C4-2B (cell line): ENCODE data around the gene DPM1.

Experiments
- H3K27ac ChIP-seq: fragments of 450-650 bp; 2 replicates; pipeline ENCODE4 v1.5.1; 2017
- CTCF ChIP-seq: fragments of 450-650 bp; conservative IDR thresholded peaks from 2 replicates; pipeline ENCODE4 v1.5.1; 2017; ENCODE audit warnings: mild to moderate bottlenecking
- ZFX ChIP-seq: fragments of 450-650 bp; IDR thresholded peaks from 2 replicates; pipeline ENCODE4 v1.6.1; 2017

Gene DPM1

GRCh38 chr20:50958615-50959542 is 547 bp upstream of the DPM1 start, which contains the start of gene MOCS3:
TSS of gene MOCS3 (plus strand) at chr20:50958818. CDS start at chr20:50958843, 25 bp downstream.
- H3K27ac ChIP-seq = peak within 1 kb of the TSS; percentile 81

DNA sequence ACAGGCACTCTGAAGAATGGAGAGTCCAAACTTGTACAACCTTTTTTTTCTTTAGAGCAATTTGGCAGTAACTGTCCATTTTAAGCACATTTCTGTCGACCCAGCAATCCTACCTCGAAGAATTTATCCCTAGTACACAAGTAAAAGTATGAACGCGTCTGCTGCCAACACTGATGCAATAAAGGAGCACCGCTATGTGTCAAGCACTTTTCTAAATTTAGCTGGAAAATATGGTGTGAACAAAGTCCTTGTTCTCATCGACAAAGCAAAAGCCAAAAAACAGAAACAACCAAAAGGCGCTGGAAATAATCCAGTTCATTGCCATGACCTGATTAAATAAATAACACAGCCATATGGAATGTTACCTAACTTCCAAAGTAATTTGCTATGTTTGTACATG is 1.1 kb downstream of the DPM1 start:
- peak overlapping the region; percentile 81 for H3K27ac ChIP-seq

More at GRCh38 chr20:50958615-50959542, 547 bp upstream of the DPM1 start, which contains the start of gene MOCS3:
- TF ChIP-seq ZFX = peak; percentile 69; the same call in 1 of the 2 replicates
- no peak for TF ChIP-seq CTCF

GRCh38 chr20:50953821-50954220 is 4.5 kb downstream of the DPM1 start:
- TF ChIP-seq ZFX = no peak
- TF ChIP-seq CTCF = no peak
- H3K27ac ChIP-seq = no peak overlapping the region

More for the DNA sequence above, 1.1 kb downstream of the DPM1 start:
- TF ChIP-seq ZFX (no peak), CTCF (no peak)

- no peak overlapping the region for H3K27ac ChIP-seq
- TF ChIP-seq ZFX (no peak), CTCF (no peak)
Observed at GRCh38 chr20:50953196-50953595, 5.1 kb downstream of the DPM1 start.

DNA sequence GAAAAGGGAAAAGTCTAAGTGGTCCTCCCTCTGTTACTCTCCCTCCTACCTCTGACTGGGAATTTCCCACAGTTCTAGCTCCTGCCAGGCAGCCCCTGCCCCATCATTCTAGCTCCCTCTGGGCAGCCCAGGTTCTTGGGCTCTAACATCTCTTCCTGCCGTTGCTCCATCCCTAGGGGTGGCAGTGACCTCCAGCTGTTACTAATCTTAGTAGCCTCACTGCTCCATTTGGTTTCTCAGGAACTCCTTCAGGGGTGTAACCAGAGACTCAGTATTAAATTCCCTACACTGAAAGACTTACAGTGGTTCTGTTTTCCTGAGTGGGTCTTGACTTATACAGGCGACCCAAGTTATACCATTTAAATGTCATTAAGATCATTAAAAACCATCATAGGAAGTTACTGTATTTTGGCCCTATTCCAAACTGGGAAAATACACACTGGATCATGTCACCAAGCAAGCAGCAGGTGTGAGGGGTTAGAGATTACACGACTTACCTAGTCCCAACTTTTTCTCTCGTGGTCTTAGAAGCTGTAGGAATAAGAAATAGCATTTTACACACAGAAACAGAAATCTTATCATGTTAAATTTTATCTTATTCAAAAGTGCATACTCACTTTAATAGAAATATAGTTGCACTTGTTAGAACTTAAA is 10.1 kb downstream of the DPM1 start:
- TF ChIP-seq CTCF = no peak
- TF ChIP-seq ZFX = no peak

GRCh38 chr20:50943069-50943468 is 15.3 kb downstream of the DPM1 start:
- no peak overlapping the region for H3K27ac ChIP-seq
- no peak for TF ChIP-seq CTCF
- no peak for TF ChIP-seq ZFX

More for the DNA sequence above, 10.1 kb downstream of the DPM1 start:
- no peak overlapping the region for H3K27ac ChIP-seq

DNA sequence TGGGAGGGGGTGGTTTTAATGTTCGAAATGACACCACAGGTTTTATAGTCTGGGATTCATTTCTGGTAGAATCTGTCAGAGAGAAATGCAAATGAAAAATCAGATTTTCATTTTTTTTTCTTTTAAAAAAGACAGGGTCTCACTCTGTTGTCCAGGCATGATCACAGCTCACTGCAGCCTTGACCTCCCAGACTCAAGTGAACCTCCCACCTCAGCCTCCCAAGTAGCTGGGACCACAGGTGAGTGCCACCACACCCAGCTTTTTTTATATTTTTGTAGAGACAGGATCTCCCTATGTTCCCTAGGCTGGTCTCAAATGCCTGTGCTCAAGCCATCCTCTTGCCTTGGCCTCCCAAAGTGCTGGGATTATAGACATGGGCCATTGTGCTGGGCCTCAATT is 24.7 kb downstream of the DPM1 start:
- no peak overlapping the region for H3K27ac ChIP-seq
- TF ChIP-seq ZFX (no peak), CTCF (no peak)
